NT2/D1 (cell line): ENCODE data around the gene CFAP73.

Experiments
- YY1 ChIP-seq: IDR thresholded peaks from 2 replicates; pipeline ENCODE4 v1.6.1; 2011; ENCODE audit not compliant: insufficient read length, insufficient read depth
- ZNF274 ChIP-seq: IDR thresholded peaks from 2 replicates; pipeline ENCODE4 v1.6.1; 2011; ENCODE audit warnings: mild to moderate bottlenecking, low read depth, low read length

GRCh38 chr12:113170457-113170856 lies 20.9 kb downstream of the CFAP73 start:
- TF ChIP-seq YY1 (no peak), ZNF274 (no peak)
